NOMO-1 treated with dmso at 0.1 percent for 144 hours (cell line): ENCODE results near the gene ZSWIM5.
A peak's percentile ranks its signal among the peaks of the same experiment; 100 is the strongest.

Source experiments
- DNase-seq: peaks from one replicate; lab custom pipeline; 2025; ENCODE audit not compliant: unreplicated experiment; lab: John Stamatoyannopoulos, UW

ZSWIM5 gene

DNA sequence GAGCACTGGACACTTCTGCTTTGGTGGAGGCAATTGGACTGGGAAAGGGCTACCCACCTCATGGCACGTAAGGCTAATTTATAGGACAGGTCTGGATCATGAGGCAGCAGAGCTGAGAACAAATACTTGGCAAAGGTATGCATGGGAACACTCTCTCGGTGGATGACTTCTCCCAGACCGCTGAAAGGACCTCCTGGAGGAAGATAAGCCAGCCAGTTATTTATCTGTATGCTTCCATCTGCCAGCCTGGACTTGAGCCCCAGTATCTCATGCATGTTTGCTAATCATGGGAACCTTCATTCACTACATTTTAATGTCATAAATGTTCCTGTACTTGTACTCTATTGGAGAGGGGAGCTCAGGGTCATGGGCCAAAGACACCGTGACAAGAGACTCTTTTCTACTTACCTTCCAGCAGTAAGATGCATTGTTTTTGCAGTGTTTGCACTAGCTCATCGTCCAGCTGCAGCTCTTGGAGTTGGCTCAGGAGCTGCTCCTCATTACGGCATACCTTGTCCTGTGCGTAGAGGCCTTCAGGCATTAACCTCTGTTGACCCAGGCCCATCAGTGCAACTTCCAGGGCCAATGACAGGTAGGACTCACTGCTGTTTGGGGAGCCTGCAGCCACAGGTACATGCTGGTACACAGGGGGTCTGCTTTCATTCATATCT lies 170.6 kb downstream of the ZSWIM5 start:
- no peak for DNase-seq

DNA sequence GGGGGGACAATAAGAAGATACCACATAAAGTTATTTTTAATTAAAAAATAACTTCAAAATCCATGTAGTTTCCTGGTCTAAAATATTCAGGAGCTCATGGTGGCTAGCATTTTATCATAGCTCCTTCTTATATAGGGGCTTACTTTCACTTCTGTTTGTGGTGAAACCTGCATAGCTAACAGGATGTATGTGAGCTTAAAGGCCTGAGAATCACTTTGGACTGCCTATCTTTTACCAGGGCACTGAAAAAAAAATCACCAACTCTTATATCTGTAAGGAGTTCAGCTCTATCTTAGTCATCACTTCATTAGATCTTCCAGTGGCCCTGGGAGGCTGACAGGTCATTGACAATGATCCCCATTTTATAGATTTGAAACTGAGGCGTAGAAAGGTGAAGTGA lies 173.0 kb downstream of the ZSWIM5 start:
- no peak for DNase-seq

DNA sequence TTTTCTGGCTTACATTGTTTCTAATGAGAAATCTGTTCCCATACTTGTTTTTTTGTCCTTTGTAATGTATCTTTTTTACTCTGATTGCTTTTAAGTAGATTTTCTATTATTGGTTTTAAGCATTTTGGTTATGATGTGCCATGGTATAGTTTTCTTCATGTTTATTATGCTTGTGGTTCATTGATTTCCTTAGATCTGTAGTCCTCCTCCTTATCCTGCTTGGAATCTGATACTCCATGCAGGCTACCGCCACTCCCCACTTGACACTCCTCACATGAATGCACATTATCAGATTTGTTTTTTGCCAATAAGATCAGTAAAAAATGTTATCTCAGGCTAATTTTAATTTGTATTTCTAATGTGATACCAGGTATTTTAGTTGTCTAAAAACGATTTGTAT lies 173.6 kb downstream of the ZSWIM5 start:
- DNase-seq: no peak

DNA sequence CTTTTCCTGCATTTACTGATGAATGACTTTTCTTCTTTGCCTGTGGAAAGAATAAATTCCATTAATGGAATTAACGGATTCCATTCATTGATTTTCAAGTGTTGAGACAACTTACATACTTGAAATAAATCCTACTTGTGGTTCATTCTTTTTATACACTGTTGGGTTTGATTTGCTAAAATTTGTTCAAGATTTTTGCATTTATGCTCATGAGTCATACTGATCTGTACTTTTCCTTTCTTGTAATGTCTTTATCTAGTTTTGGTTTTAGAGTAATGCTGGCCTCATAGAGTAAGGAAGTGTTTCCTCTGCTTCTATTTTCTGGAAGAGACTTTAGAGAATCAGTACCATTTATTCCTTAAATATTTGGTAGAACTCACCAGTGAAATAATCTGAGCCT lies 180.0 kb downstream of the ZSWIM5 start:
- DNase-seq: no peak

DNA sequence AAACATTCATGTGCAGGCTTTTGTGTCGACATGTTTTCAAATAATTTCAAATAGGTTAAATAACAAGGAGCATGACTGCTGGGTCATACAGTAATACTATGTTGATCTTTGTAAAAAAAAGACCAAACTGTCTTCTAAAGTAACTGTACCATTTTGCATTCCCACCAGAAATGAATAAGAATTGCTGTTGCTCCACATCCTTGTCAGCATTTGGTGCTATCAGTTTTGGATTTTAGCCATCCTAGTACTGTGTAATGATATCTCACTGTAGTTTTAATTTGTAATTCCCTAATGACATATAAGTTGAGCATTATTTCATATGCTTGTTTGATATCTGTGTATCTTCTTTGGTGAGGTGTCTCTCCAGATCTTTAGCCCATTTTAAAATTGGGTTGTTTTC lies 182.7 kb downstream of the ZSWIM5 start:
- DNase-seq: no peak

DNA sequence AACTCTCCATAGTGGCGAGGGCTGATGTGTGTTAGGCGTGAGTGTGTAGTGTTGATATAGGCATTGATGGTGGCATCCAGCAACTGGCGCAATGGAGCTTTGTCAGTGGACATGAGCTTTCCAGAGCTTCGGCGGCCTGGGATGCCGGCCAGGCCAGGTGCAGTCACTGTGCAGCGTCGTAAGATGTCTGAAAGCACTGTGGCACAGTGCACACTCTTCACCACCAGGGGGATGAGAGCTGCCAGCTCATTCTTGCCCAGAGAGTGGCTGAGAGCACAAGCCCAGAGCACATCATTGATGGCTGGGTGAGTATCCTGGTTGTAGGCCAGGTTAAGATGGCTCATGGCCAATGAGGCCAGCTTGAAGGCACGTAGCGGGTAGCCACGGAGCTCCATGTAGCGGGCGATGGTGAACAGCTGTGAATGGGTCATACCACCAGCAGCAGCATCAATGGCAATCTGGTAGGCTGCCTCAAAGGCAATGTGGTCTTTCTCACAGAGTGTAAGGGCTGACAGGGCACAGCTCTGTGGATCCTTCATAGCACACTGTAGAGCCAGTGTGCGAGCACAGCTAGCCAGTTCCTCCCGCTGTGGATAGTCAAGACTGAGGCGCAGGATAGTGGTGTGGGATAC lies 187.7 kb downstream of the ZSWIM5 start:
- DNase-seq: no peak

DNA sequence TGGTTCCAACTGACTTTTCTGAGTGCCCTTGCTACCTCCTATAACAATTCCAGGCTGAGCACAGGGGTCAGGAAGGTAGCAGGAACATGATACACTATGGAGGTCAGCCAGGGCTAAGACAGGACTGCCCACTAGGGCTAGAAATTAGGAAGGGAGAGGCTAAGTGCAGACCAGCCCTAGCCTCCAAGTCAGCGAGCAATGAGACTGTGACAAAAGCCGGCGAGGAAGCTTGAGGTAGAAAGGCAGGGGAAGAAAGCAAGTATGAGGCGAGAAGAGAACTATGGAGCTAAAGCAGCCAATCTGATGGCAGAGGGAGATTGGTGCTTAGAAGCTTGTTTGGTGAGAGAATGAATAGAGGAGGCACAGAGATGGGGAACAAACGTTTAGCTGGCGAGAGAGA lies 189.6 kb downstream of the ZSWIM5 start:
- no peak for DNase-seq

DNA sequence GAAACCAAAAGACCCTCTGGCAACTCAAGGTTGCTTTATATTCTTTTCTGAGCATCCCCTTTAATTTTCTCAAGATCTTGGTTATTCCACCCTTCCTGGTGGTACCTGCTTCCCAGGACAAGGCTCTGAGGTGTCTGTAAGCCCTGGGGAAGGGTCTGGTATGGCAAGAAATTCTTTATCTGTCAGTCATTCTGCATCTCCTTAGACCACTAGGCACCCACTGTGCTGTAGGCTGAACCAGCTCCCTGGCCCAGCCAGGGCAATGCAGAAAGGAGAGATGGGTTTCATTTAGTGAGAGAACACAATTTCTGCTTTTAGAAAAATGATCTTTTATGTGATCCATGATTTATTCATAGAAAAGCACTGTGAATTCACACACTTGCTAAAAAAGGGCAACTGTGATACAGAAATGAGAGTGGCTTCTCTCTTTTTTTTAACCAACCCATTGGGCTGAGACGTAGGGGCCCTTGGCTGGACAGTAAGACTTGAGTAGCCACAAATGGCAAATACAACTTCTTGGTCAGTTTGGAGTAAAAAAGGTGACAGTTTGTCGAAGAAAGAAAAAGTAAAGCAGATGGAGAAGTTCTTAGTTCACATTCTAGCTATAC lies 190.2 kb downstream of the ZSWIM5 start:
- no peak for DNase-seq

DNA sequence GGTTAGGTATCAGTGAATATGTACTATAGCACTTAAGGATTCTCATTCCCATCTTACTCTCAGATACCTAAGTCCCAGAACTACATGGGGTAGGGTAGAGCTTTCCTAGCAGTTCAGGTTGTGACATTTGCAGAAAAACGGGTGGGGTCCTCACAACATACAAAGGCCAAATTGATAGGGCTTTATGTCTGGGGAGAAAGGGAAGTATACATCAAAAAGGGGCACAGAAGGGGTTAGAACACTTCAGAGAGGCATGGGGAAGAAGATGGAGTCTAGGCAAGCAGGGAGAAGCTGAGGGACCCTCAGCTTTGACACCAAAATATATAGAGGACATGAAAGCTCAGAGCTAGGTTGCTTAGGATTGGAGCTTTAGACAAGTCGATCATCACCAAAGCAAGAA lies 190.7 kb downstream of the ZSWIM5 start:
- DNase-seq: no peak

DNA sequence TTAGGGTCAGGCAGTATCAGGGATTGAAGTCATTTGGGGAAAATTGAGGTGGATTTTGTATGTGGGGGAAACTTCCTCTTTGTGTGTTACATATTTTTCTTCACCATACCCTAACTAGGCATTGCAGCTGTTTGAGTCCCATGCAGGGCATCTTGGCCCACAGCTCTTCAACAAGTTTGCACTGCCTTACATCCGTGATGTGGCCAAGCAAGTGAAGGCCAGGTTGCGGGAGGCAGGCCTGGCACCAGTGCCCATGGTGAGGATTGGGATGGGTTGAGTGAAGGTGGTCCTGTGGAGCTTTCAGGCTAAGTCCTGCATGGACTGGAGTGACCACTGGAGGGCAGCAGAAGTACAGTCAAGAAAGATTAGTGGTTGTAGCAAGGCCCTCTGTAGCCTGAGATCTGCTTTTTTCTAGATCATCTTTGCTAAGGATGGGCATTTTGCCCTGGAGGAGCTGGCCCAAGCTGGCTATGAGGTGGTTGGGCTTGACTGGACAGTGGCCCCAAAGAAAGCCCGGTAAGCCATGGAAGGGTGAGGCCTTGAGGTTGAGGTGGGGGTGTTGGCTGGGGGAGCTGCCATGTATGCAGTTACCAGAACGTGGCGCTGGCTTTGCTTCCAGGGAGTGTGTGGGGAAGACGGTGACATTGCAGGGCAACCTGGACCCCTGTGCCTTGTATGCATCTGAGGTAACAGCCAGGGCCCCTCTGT lies 191.9 kb downstream of the ZSWIM5 start:
- DNase-seq: peak; percentile 21

DNA sequence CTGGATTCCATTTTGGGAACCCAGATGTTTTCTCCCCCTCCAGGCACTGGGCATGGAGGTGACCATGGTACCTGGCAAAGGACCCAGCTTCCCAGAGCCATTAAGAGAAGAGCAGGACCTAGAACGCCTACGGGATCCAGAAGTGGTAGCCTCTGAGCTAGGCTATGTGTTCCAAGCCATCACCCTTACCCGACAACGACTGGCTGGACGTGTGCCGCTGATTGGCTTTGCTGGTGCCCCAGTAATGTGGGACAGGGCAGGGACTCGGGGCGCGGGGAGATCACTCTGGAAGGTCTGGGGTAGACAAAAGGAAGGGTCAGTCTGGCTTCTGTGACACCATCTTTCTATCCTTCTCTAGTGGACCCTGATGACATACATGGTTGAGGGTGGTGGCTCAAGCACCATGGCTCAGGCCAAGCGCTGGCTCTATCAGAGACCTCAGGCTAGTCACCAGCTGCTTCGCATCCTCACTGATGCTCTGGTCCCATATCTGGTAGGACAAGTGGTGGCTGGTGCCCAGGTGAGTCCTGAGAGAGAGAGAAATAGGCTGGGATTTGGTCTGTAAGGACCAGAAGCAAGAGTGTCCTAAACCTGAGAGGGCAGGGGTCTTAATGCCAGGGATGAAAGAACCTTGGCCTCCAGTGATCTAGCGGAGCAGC lies 192.7 kb downstream of the ZSWIM5 start:
- DNase-seq: no peak

DNA sequence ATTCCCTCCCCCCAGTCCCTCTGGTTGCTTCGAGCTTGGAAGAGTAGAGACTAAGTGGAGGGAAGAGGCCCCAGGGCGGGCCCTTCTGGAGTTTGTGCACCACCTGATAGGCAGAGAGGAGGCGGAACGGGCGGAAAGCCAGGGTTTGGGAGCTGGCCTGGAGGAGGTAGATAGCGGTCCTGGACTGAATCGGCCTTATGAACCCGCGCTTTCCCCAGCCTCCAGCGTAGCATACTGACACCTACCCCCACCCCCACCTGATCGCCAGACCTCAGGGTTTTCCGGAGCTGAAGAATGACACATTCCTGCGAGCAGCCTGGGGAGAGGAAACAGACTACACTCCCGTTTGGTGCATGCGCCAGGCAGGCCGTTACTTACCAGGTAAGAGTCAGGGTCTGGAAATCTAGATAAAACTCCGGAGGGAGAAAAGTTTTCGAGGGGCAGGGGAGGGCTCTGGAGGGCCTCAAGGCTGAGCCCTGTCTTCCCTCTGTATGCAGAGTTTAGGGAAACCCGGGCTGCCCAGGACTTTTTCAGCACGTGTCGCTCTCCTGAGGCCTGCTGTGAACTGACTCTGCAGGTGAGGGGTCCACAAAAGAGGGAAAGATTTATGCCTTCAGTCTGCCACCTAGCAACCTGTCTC lies 193.6 kb downstream of the ZSWIM5 start:
- DNase-seq: no peak

DNA sequence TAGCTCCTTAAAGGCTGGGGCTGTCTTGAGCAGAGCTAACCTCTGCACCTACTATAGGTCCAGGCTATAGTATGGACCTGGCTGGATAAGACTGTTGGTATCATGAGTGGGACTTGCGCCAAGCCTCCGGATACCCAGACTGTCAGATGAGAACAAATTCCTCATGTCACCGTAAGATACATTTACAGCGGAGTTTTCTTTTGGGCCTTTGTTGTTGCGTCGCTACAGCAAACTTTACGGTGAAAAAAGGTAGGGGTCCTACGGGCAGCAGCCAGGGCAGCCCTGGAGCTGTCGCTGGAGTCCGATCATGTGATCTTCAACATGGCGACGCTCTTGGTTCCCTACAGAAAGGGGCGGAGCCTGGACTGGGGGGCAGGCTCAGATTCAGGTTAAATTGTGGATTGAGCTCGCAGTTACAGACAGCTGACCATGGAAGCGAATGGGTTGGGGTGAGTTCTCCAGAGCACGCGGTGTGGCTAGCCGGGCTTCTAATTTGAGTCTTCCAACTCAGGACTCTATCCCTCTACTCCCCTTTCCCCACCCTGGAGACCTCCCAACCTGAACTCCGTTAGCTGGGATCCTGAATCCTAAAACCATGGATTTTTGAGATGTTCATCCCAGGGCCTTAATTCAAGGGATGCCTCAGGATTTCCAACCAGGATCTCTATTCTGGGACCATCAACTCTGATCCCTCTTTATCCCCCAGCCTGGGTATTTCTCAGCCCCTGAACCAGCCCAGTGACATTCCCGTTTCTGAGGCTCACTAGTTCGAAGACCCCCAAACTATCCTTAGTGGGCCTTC lies 194.4 kb downstream of the ZSWIM5 start, which contains the start of gene UROD:
UROD (plus strand) TSS at position 418 of the 802 bp plus-strand sequence; CDS start at position 430, 12 bp downstream.
- DNase-seq: peak; percentile 91

DNA sequence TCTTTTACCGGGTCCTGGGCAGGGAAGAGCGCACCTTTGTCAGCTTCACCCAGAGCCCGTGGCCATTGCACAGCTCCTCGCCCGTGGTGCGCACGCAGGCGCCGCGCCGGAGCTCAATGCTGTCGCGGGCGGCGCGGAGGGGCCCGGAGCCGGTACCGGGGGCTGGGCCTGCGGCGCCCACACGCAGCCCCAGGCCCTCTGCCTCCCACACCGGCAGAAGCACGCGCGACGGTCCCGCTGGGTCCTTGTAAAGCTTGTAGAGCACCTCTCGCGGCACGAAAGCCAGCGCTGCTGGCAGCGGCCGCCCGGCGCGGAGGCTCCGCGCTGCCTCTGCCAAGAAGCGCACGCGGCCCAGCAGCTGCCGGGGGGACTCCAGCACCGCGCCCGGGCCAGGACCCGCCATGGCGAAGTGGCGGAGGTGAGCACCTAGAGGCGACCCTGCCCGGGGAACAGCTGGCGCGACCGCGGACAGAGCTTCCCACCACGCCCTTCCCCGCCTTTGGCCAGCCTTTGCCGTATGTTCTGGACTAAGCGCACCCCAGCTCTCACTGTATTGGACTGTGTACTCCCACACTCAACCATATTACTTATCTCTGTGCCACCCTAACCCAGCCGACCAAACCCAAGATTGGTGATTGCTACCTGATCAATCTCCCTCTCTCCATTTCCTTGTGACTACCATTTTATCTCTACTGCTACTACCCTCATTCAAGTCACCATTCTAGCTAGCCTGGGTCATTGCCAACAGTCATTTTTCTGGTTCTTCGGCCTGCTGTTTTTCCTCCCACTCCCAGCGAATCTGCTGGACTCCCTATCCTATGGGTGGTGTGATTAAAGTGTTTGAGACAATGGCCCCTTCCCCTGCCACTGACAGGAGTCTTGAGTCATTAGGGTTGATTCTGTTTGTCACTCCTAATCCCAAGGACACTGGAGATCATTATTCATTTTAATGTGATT lies 195.3 kb downstream of the ZSWIM5 start, which contains the start of gene HECTD3:
HECTD3 (minus strand) TSS at position 470 of the 957 bp plus-strand sequence; CDS start at position 403, 67 bp downstream.
- DNase-seq: peak; percentile 82

DNA sequence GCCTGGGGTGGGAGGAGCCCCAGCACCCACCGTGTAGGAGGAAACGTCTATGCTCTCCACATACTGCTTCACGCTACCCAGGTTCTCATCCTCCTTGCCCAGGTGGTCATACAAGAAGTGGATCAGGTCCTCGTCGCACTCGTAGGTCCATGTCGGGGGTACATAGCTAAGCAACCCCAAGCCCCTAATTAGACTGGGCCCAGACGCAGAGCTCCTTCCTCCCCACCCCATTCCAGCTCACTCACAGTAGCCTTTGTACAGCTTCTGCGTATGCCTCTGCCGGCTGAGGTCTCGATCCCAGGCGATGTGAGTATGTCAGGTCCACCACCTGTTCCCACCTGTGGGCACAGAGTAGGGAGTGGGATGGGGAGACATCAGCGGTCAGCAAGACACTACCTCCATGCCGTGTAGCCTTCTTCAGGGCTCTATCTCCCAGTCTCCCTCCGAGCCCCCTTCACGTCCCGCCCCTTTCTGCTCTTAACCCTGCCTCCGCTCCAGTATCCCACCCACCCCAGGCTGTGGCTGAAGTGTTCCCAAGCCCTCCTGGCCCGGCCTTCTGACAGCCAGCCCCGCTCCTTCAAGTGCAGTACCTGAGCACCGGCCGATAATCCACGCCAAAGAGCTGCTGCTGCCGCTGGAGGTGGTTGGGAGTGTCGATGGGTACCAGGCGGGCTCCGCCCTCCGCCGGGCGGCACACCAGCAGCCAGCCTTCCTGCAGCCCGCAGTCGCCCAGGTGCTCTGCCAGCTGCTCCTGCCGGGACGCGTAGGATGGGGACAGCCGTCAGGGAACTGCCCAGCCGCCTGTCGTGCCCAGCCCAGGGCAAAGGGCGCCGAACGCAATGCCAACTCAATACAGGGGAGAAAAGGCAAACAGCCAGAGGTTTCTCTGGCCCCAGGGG lies 196.2 kb downstream of the ZSWIM5 start:
- no peak for DNase-seq

DNA sequence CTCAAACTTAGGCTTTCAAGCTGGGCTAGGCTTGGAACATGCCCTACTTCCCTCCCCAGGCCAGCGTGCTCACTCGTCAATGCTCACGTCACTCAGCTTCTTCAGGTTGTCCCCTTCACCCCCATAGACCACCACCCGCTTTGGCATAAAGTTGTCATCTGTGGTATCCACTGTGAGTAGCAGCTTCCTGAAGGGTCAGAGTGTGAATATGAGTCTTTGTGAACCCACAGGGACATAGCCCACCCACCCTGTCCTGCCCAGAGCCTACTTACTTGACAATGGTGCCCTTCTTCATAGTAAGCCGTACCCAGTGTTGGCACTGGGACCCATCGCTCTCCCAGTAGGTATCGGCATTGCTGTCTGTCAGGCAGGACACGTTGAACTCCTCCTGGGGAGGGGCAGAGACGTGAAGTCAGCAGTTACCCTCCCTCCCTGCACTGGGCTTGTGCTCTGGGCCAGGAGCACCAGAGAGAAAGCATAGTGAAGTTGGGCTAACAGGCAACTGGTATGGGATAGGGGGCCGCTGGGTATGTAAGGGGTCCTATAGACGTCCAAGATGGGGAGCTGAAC lies 197.0 kb downstream of the ZSWIM5 start:
- DNase-seq: no peak

DNA sequence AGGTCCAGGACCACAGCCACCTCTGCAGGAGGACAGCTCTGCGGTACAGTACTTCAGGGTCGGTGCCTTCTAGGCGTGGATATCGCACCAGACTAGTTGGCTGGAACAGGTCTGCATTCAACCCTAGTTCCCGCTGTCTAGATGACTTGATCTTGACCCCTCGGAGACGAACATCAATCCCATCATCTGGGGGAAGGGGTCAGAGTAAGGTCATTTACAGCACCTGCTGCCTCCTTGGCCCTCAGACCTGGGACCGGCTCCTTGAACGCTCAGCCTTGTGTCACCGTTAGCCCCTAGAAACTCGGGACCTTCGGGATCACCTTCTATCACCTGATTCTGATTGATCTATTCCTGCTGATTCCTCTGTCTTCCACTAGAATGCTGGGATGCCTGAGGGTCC lies 197.9 kb downstream of the ZSWIM5 start:
- DNase-seq: no peak
